GM19372 (cell line): ENCODE data around the gene GNPNAT1.
"Not testable (repeated sequence)": the region's sequence is repeated elsewhere in the genome, so short reads cannot be mapped to it uniquely, and the experiment has no call there.

Experiments
- ATAC-seq: cut with Tn5 transposase; IDR thresholded peaks from one replicate; pipeline ENCODE4 v1.9.1; 2021; ENCODE audit warnings: mild to moderate bottlenecking, low read depth, moderate library complexity; ENCODE audit not compliant: unreplicated experiment

GNPNAT1 gene

DNA sequence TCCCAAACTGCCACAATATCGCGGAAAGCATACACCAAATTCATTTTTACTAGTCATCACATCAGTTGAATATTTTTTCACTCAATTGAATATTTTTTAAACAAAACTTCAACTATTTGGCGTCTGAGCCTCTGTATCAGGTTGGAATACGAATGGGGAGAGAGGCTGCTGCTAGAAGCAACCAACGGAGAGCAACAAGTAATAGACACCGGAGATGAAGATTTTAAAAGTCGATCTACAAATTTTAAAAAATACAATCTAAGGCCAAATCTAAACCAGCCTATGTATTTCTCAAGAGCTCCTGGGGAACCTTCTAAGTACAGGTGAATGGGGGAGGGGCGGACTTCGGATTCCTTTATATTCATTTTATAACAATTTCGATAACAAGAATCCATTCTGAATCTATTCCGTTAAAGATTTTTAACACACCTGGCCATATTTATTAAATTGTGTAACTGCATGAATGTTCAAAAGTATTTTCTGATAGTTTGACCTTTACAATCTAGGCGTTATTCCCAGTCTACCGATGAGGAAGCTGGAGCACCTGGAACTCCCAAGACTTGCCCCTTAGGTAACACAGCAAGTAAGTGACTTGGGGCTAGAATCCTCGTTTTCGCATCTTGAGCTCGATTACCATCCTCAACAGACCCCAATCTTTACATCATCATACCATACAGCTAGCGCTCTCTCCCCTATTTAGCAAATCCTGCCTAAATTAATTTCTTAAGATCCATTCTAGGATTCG, 1.2 kb downstream of the GNPNAT1 start:
- no peak for ATAC-seq

DNA sequence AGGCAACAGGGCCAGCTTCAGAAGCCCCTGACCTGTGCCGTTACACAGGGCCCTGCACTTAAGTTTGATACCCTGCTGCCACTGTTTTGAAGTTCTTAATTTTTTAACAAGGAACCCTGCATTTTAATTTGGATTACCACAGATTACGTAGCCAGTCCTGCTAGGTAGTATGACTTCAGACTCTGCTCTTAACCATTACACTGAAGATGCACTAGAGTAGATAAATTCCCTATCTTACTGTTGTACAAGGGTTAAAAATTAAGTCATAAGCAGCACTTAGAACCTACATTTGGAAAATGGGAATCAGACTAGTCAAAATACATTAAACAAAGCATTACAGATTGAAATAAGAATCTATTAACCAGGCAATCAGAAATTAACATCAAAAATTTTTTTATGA, 2.3 kb downstream of the GNPNAT1 start:
- ATAC-seq, result no peak

DNA sequence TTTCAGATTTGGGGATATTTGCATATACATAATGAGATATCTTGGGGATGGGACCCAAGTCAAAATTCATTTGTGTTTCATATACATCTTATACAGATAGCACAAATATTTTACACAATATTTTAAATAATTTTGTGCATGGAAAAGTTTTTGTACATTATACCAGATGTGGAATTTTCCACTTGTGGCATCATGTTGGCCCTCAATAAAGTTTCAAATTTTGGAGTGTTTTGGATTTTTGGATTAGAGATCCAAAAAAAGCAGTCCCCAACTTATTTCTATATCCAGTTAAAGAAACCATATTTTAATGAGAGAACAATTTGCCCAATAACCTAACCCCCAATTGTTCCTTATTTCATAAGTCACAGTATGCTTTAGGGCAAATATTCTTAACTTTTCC, 4.5 kb downstream of the GNPNAT1 start:
- no peak for ATAC-seq

DNA sequence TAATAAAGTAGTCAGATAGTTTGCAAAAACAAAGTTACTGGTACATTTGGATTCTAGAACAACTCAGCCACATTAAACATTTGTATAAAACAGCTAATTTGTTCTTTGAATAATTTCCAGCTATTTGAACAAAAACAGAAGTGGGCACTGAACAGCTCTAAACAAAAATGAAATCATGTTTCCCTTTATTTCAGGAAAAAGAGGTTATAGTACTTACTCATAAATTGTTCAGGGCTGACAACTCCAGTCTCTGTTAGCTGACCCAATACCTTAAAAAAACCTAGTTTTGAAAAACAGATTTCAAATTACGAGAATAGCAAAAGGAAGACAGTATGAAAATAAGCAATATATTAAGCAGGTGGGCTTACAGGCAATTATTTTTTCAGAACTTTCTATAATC, 8.2 kb downstream of the GNPNAT1 start:
- no peak for ATAC-seq

DNA sequence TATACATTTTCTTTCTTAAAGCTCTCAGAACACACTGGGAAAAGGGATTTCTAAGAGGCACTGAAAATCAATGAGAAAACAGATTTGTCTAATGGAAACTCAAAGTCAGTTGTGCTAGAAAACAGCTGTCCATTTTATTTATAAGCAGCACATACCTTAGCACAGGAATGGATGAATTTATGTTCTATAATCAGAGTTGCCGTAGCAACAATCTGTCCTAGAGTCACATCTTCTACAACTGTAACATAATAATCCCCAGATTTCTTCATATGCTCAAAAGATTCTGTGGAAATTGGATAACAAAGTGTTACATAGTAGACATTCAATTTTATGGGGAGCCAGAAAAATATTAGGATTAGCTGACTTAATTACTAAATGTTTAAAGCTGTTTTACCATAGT, 9.8 kb downstream of the GNPNAT1 start:
- no peak for ATAC-seq

DNA sequence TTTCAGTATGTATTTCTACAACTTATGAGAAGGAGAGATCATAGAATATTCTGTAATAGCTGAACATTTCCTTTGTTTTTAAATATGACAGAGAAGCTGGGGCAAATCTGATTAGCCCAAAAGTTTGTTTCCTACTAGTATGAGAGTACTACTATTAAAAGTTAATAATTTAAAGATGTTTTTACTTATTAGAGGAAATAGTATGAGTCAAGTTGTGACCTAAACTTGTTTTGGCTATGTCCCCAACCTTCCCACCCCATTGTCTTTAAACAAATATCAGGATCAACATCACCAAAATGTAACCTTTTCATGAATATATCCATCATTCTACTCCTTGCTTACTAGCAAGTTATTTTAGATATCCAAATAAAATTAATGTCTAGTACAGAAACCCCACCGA, 10.5 kb downstream of the GNPNAT1 start:
- no peak for ATAC-seq

DNA sequence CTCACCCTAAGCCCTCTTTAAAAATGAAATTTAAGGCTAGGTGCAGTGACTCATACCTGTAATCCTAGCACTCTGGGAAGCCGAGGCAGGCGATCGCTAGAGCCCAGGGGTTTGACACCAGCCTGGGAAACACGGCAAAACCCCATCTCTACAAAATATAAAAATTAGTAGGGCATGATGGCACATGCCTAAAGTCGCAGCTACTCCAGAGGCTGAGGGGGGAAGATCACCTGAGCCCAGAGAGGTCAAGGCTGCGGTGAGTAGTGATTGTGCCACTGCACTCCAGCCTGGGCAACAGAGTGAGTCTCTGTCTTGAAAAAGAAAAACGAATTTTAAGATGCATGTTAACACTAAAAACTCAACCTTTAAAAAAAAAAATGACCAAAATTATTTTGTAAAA, 12.7 kb downstream of the GNPNAT1 start:
- ATAC-seq, result no peak

DNA sequence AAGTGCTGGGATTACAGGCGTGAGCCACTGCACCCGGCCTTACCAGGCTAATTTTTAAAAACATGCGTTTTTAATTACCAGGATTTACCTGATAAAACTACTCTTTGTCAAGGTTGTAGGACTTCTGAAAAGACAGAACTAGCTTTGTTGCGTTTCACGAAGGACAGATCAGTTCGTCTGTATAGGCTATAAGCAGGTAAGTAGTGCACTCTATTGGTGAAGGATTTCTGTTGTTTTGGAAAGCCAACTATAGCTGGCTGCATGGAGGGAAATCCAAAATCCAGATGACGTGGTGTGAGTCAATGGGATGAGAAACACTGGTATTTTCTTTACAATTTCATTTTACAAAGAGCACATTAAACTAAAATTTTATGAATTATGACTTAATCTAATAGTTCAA, 14.6 kb downstream of the GNPNAT1 start:
- no peak for ATAC-seq

DNA sequence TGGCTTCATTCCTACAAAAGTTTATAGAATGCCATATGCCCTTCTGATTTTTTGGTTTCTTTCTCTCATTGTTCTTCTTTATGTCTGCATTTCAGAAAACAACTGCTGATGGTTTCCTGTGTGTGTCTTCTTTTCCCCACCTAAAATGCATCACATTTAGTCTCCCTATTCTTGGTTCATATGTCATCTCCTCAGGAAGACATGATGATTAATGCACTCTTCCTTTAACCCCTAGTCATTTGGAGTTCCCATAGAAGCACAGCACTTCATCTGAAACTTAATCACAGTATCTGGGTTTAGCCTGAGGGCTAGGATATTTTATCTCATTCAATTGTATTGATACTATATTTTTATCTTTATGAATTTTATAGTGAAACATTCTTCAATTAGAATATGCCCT, 21.5 kb downstream of the GNPNAT1 start:
- no peak for ATAC-seq

DNA sequence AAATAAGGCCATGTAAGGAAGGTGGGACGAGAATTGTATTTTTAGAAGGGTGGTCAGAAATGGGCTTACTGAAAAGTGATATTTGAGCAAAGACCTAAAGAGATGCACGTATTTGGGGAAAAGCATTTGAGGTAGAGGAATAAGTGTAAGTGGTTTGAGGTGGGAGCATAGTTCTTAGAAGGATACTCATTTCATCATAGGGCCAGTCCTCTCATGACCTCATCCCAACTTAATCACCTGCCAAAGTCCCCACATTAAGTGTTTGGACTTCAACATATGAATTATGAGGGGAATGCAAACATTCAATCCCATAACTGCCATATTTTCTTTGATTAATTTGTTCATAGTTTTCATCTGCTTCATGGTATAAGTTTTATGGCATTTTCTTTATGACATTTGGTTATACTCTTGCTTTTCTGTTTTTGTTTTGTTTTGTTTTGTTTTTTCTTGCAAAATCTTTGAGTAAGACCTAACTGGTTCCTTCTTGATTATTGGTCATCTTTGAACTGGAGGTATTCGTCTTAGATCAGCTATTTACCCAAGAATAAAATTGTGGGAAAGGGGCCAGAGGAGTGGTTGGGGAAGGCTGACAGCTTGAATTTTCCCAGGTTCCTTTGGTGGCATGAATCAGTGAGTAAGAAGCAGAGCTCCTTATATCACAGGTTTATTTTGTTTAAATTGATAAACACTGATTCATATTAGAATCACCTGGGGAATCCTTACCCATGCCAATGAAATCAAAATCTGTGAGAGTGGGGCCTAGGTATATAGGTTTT, 24.2 kb downstream of the GNPNAT1 start:
- ATAC-seq, result no peak

DNA sequence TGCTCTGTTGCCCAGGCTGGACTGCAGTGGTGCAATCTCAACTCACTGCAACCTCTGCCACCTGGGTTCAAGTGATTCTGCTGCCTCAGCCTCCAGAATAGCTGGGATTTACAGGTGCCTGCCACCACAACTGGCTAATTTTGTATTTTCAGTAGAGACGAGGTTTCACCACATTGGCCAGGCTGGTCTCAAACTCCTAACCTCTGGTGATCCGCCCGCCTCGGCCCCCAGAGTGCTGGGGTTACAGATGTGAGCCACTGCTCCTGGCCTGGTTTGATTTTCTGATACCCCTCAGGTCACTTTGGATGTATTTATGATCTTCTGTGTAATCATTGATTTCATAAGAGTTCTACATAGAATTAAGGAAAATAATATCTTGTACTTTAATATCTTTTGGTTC, 28.5 kb downstream of the GNPNAT1 start:
- ATAC-seq, result not testable (repeated sequence)

DNA sequence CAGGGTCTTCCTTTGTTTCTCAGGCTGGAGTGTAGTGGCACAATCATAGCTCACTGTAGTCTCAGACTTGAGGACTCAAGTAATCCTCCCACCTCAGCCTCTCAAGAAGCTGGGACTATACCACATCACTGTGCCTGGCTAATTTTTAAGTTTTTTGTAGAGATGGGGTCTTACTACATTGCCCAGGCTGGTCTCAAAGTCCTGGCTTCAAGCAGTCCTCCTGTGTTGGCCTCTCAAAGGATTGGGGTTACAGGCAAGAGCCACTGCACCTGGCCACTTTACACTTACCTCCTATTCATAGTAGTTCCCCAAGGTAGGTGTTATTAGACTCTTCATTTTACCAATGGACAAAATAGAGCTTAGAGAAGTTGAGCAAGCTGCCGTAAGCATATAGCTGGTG, 32.3 kb downstream of the GNPNAT1 start:
- no peak for ATAC-seq

DNA sequence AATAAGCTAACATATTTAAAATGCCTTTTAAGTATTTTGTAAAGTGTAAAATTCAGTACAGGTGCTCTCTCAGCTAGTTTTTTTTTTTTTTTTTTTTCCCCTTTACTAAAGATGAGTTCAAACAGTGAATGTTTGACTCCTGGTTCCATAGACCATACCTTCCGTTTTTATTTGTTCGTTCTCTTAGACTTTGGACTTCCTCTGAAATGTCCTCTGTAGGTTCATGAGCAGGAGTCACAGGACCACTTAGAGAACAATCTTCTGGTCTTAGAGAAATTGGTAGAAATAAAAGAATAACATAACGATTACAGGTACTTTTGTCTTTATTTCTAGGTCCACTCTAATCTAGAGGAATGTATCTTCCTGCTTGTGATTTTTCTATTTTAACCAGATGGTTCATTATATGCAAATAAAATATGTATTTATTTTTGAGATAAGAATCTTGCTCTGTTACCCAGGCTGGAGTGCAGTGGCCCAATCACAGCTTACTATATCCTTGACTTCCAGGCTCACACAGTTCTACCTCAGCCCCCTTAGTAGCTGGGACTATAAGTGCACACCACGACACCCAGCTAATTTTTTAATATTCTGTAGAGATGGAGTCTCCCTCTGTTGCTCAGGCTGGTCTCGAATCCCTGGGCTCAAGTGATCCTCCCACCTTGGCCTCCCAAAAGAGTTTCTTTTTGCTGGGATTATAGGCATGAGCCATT, 35.6 kb downstream of the GNPNAT1 start:
- no peak for ATAC-seq

DNA sequence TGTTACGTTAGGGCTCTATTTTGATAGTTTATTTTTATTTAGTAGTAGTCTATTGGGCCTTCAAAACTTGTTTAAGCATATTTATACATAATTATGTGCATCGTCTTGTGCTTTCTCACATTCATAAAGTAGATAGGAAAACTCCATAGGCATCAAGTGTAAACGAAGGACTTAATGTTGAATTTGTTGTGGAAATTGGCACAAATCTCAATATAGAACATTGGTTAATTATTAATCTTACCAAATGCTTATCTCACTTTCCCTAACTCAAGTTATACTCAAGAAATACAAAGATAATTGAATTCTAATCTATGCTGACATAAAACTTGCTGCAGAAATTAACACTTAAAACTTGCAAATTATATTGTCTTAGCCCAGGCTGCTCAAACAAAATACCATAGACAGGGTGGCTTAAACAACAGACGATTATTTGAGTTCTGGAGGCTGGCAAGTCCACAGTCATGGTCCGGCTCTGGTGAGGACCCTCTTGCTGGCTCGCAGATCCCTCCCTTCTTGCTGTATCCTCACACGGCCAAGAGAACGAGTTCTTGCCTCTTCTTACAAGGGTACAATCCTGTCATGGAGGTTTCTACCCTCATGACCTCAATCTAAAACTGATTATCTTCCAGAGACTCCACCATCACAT, 42.6 kb downstream of the GNPNAT1 start:
- ATAC-seq, result no peak

DNA sequence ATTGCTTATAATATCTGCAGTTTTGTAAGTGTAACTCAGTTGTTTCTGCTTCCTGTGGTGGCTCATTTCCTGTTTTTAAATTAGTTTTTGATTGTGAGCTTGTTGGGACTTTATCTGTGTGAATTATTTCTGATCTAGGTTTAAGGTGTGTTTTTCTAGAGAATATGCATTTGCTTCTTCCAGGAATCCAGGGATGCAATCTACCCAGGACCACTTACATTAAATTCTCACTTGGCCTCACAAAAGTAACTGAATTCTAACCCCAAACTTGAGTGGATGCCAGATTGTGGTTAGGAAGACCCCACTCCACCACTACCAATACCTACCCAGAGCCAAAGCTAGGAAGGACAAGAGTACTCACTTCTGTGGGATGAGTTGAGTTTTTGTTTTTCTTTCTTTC, 49.5 kb downstream of the GNPNAT1 start:
- ATAC-seq, result no peak

DNA sequence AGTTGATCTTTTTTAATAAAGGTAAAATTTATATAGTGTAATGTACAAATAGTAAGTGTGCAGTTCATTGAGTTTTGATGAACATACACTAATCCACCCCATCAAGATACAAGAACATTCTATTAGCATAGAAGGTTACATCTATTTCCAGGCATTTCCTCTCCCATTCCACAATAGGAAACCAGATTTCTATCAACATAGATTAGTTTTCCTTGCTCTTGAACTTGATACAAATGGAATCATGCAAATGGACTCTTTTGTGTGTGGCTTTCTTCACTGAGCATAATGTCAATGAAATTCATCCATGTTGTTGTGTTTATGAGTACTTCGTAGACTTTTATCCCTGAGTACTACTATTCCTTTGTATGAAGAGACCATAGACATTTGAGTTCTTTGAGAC, 50.7 kb downstream of the GNPNAT1 start:
- no peak for ATAC-seq

DNA sequence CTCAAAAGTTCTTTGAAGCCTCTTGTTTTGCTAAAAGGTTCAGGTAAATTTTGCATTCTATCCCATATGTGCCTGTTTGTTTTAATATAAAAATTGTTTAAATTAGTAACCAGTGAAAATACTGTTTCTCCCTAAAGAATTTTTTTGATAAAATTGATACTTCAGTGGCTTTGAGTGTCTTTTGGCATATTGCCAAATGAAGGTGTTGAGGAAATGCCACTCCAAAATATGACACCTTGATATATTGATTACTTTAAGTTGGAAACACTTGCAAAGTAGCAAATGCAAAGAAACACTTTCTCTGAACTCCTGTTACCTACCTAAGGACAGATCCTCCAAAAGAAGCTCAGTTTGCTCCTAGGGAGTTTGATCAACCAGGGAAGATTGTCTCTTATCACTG, 53.0 kb downstream of the GNPNAT1 start:
- no peak for ATAC-seq

DNA sequence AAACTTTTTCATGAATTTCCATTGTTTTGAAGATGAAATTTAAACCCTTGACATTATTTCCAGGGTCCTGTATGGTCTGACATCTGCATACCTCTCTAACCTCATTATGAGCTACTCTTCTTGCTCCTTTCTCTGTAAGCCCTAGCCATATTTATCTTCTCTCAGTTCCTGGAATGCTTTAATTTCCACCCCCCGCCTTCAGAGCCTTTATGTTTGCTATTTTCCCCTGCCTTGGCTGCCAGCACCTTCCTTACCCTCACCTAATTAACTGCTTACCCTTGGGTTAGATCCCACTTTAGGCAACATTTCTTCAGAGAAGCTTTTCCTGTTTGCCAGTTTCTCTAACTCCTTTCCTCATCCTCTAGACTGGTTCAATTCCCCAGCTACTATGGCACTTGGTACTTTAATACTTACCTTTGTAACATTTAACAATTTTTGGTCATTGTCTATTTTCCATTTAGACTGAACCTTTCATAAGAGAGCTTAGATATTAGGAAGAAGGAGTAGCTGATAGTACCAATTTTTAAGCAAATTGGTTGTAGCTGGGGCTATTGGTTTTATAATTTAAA, 55.4 kb downstream of the GNPNAT1 start:
- ATAC-seq, result no peak

DNA sequence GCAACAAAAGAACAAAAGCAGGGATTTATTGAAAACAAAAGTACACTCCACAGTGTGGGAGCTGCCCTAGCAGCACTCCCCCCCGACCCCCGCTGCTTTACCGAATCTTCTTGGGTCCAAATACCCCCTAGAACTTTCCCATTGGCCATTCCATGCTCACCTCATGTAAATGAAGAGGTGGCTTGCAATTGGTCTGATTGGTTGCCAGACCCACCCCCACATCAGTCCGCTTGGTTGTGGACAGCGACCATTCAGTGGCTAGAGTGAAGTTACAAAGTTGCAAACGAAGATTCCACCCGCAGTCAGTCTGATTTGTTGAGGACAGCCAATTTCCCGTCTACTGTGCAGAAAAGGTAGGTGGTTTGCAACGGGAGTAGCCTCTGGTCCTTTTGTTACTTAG, 57.6 kb downstream of the GNPNAT1 start:
- ATAC-seq, result no peak

DNA sequence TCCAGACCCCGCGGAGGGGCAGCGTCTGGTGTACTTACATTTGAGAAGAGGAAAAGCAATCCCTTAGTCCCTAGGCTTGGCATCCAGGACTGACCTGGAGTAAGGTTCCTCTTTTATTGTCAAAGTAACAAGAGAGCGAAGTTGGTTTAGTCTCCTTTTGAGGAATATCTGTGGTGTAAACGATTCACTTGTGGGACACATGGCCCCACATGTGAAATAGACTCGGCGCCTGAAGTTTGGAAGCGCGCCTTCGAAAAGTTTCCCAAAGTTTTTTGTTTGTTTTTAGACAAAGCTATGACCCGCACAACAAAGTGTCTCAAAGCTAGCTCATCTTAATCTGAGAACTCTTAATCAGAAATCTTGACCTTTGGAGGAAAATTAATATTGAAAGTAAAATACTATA, 60.7 kb downstream of the GNPNAT1 start:
- no peak for ATAC-seq
